Left ventricle myocardium inferior (tissue), 1 donor: ENCODE measurements around the gene CST3. TPM values are rescaled to one million over a fixed set of nuclear protein-coding genes. Genes with fewer than 3 reads are reported as not detected.

Experiments used
- DNase-seq: peaks from one replicate; pipeline ENCODE4 v3.0.0-alpha.2; 2020
- H3K27ac ChIP-seq: fragments of 200-600 bp; replicated peaks from 2 replicates; pipeline ENCODE4 v1.8.0; 2021
- H3K27me3 ChIP-seq: fragments of 200-600 bp; 2 replicates; pipeline ENCODE4 v1.8.0; 2021; ENCODE audit warnings: low read depth
- H3K36me3 ChIP-seq: fragments of 200-600 bp; 2 replicates; pipeline ENCODE4 v1.8.0; 2021
- H3K4me1 ChIP-seq: fragments of 200-600 bp; 2 replicates; pipeline ENCODE4 v1.8.0; 2021
- H3K4me3 ChIP-seq: fragments of 200-600 bp; 2 replicates; pipeline ENCODE4 v1.8.0; 2021; ENCODE audit warnings: mild to moderate bottlenecking, moderate library complexity
- H3K9me3 ChIP-seq: fragments of 200-600 bp; replicated peaks from 2 replicates; pipeline ENCODE4 v1.8.0; 2021
- CTCF ChIP-seq: fragments of 200-600 bp; IDR thresholded peaks from 2 replicates; pipeline ENCODE4 v1.8.0; 2021; ENCODE audit warnings: antibody characterized with exemption, mild to moderate bottlenecking, borderline replicate concordance
- intact Hi-C: fragments of 100-400 bp; cut with micrococcal nuclease; formaldehyde crosslinking; loops from one replicate; pipeline ENCODE4 v1.11.0; 2022
- total RNA-seq: library from RNA; stranded (reverse); fragmentation: NEBNext Ultra II Directional; extraction: Animal tissue kit (Norgen Biotek cat#: 25700); gene quantifications from one replicate; pipeline ENCODE4 v1.2.1, GENCODE V29; 2021
- donor health status: DM: no; HTN: yes; CAD: no; lungs with severe emphysema.

Gene CST3
- total RNA-seq, 1 donor from 2014 or later, result 576 TPM

- Histone ChIP-seq H3K27ac (no peak overlapping the region), H3K4me1 (peaks cover 4% of the 10 kb centered on the region), H3K4me3 (no peak overlapping the region), H3K27me3 (peaks cover 32% of the 10 kb centered on the region), H3K9me3 (no peaks in the 10 kb centered on the region), H3K36me3 (no peaks in the 10 kb centered on the region)
- DNase-seq, result no peak
- intact Hi-C loops, result loop anchor here (10.0 kb wide), 1 partner anchor 158 kb away; no protein-coding TSS in a partner anchor
- no peak for TF ChIP-seq CTCF
These were observed 35.1 kb downstream of the CST3 start for GRCh38 chr20:23602699-23603098.

- Histone ChIP-seq H3K36me3 (no peaks in the 10 kb centered on the region), H3K4me1 (peaks cover 4% of the 10 kb centered on the region), H3K27ac (no peak overlapping the region), H3K9me3 (no peaks in the 10 kb centered on the region), H3K27me3 (peaks cover 32% of the 10 kb centered on the region), H3K4me3 (no peak overlapping the region)
- TF ChIP-seq CTCF, result no peak
- DNase-seq, result no peak
- intact Hi-C loops, result loop anchor here (10.0 kb wide), 1 partner anchor 157 kb away; no protein-coding TSS in a partner anchor
These were observed 35.5 kb downstream of the CST3 start for GRCh38 chr20:23602241-23602640.

- H3K27ac ChIP-seq, result no peak overlapping the region
- no peaks in the 10 kb centered on the region for H3K9me3 ChIP-seq
- no peak for DNase-seq
- H3K36me3 ChIP-seq, result no peaks in the 10 kb centered on the region
- intact Hi-C loops, result loop anchor here (10.0 kb wide), 1 partner anchor 157 kb away; no protein-coding TSS in a partner anchor
- peaks cover 32% of the 10 kb centered on the region for H3K27me3 ChIP-seq
- H3K4me1 ChIP-seq, result peaks cover under 1% of the 10 kb centered on the region
- no peak for TF ChIP-seq CTCF
- H3K4me3 ChIP-seq, result no peak overlapping the region
These were observed 36.0 kb downstream of the CST3 start for GRCh38 chr20:23601715-23602114.

- no peak overlapping the region for H3K27ac ChIP-seq
- H3K4me3 ChIP-seq, result no peak overlapping the region
- H3K36me3 ChIP-seq, result no peaks in the 10 kb centered on the region
- no peak for TF ChIP-seq CTCF
- intact Hi-C loops, result no loop called here
- H3K4me1 ChIP-seq, result no peaks in the 10 kb centered on the region
- DNase-seq, result no peak
- peaks cover 21% of the 10 kb centered on the region for H3K27me3 ChIP-seq
- H3K9me3 ChIP-seq, result no peaks in the 10 kb centered on the region
These were observed 39.3 kb downstream of the CST3 start for GRCh38 chr20:23598481-23598880.

- Histone ChIP-seq H3K4me1 (no peaks in the 10 kb centered on the region), H3K27me3 (peaks cover 4% of the 10 kb centered on the region), H3K36me3 (no peaks in the 10 kb centered on the region), H3K27ac (no peak overlapping the region), H3K4me3 (no peak overlapping the region), H3K9me3 (no peaks in the 10 kb centered on the region)
- DNase-seq, result no peak
- TF ChIP-seq CTCF, result no peak
- intact Hi-C loops, result no loop called here
These were observed 41.0 kb downstream of the CST3 start for GRCh38 chr20:23596579-23597250.
